NCI-H146 (cell line): ENCODE data around the gene UCP3.
A peak's percentile ranks its signal among the peaks of the same experiment; 100 is the strongest.
"Not testable (repeated sequence)": the region's sequence is repeated elsewhere in the genome, so short reads cannot be mapped to it uniquely, and the experiment has no call there.

Experiments
- DNase-seq: peaks from one replicate; lab custom pipeline; 2025; lab: John Stamatoyannopoulos, UW

The UCP3 gene

GRCh38 chr11:74000307-74001133 lies 8.4 kb downstream of the UCP3 start:
- no peak for DNase-seq

GRCh38 chr11:73999581-74000306 lies 9.1 kb downstream of the UCP3 start:
- no peak for DNase-seq

GRCh38 chr11:73998846-73999575 lies 9.9 kb downstream of the UCP3 start:
- no peak for DNase-seq

GRCh38 chr11:73997120-73997770 lies 11.6 kb downstream of the UCP3 start:
- no peak for DNase-seq

GRCh38 chr11:73996161-73996747 lies 12.6 kb downstream of the UCP3 start:
- no peak for DNase-seq

GRCh38 chr11:73995731-73996130 lies 13.2 kb downstream of the UCP3 start:
- DNase-seq, result no peak

- no peak for DNase-seq
These were observed 13.6 kb downstream of the UCP3 start for GRCh38 chr11:73995247-73995646.

GRCh38 chr11:73991471-73992006 lies 17.3 kb downstream of the UCP3 start:
- peak; percentile 47 for DNase-seq

GRCh38 chr11:73990730-73991129 lies 18.2 kb downstream of the UCP3 start:
- DNase-seq, result no peak

- no peak for DNase-seq
These were observed 19.7 kb downstream of the UCP3 start for GRCh38 chr11:73989156-73989555.

GRCh38 chr11:73988227-73988626 lies 20.7 kb downstream of the UCP3 start:
- DNase-seq, result no peak

- not testable (repeated sequence) for DNase-seq
These were observed 23.2 kb downstream of the UCP3 start for GRCh38 chr11:73985661-73986060.

- DNase-seq, result peak; percentile 34
These were observed 24.9 kb downstream of the UCP3 start for GRCh38 chr11:73983741-73984538.

- DNase-seq, result peak; percentile 99
These were observed 25.7 kb downstream of the UCP3 start for GRCh38 chr11:73982990-73983740.

- DNase-seq, result peak; percentile 94
These were observed 26.3 kb downstream of the UCP3 start, which contains the start of gene UCP2 for GRCh38 chr11:73982595-73982989. Gene UCP2 (minus strand): TSS chr11:73982843. CDS start chr11:73978378, 4,465 bp downstream.

GRCh38 chr11:73981051-73981805 lies 27.7 kb downstream of the UCP3 start:
- DNase-seq, result peak; percentile 23

GRCh38 chr11:73980001-73980961 lies 28.6 kb downstream of the UCP3 start:
- peak; percentile 94 for DNase-seq

- DNase-seq, result no peak
These were observed 30.3 kb downstream of the UCP3 start for GRCh38 chr11:73978576-73979086.
